SK-N-SH (cell line): ENCODE results near the gene EEIG1. TPM values are rescaled to one million over a fixed set of nuclear protein-coding genes. Genes with fewer than 3 reads are reported as not detected.

Experiments
- CTCF ChIA-PET: fragments of 300-600, 350-600 bp; formaldehyde crosslinking; extraction: SDS; loops from one replicate; lab custom pipeline; 2021; lab: Yijun Ruan, JAX
- POLR2A ChIA-PET: fragments of 350-600 bp; sonication (Branson Sonifier 250); formaldehyde crosslinking; extraction: SDS; loops from one replicate; lab custom pipeline; 2020; ENCODE audit warnings: antibody characterized with exemption, inconsistent platforms; lab: Yijun Ruan, JAX
- DNase-seq: peaks from one replicate; pipeline ENCODE4 v3.0.0; 2012
- H2AFZ ChIP-seq: fragments of 200-600 bp; sonication (generic); 2 replicates; pipeline ENCODE4 v1.8.1; 2016; ENCODE audit warnings: antibody characterized with exemption, mild to moderate bottlenecking, low read depth
- H3F3A ChIP-seq: fragments of 200-600 bp; sonication (generic); replicated peaks from 2 replicates; pipeline ENCODE3; 2016; ENCODE audit warnings: antibody characterized with exemption, mild to moderate bottlenecking; ENCODE audit not compliant: insufficient read depth
- H3K27ac ChIP-seq, 2 experiments: fragments of 200-500 bp in 1 of 2; fragments of 200-600 bp in 1 of 2; sonication (Bioruptor generic) in 1 of 2; sonication (generic), shearing (Covaris generic) in 1 of 2; 2 replicates each; pipeline versions ENCODE4 v1.5.1 to v1.6.1; 2014 to 2016; ENCODE audit warnings: low read depth in 2 of 2, inconsistent platforms in 1 of 2, low read length in 1 of 2, mild to moderate bottlenecking in 1 of 2, mixed read lengths in 1 of 2
- H3K27me3 ChIP-seq: fragments of 200-600 bp; sonication (generic), shearing (Covaris generic); 2 replicates; pipeline ENCODE4 v1.6.1; 2016; ENCODE audit warnings: mixed run types; ENCODE audit not compliant: insufficient read depth
- H3K36me3 ChIP-seq, 2 experiments: fragments of 200-500 bp in 1 of 2; fragments of 200-600 bp in 1 of 2; sonication (Bioruptor generic) in 1 of 2; sonication (generic) in 1 of 2; replicated peaks in 1 of 2; 2 replicates each; pipeline versions ENCODE3 to v1.5.1; 2014 to 2016; ENCODE audit warnings: low read length in 1 of 2, mild to moderate bottlenecking in 1 of 2; ENCODE audit not compliant: insufficient read depth in 2 of 2, control insufficient read depth in 1 of 2
- H3K4me1 ChIP-seq, 2 experiments: fragments of 200-500 bp in 1 of 2; fragments of 200-600 bp in 1 of 2; sonication (Bioruptor generic) in 1 of 2; sonication (generic), shearing (Covaris generic) in 1 of 2; 2 replicates each; pipeline versions ENCODE4 v1.5.1 to v1.6.1; 2014 to 2016; ENCODE audit warnings: low read depth in 1 of 2, low read length in 1 of 2, mixed run types in 1 of 2; ENCODE audit not compliant: insufficient read depth in 2 of 2, control insufficient read depth in 1 of 2
- H3K4me2 ChIP-seq: fragments of 200-600 bp; sonication (generic), shearing (Covaris generic); 2 replicates; pipeline ENCODE4 v1.6.1; 2017; ENCODE audit warnings: mixed run types
- H3K4me3 ChIP-seq, 2 experiments: fragments of 200-500 bp in 1 of 2; fragments of 200-600 bp in 1 of 2; sonication (Bioruptor generic) in 1 of 2; sonication (generic), shearing (Covaris generic) in 1 of 2; 2 replicates each; pipeline versions ENCODE4 v1.5.1 to v1.8.1; 2014 to 2016; ENCODE audit warnings: low read depth in 2 of 2, inconsistent platforms in 1 of 2, low read length in 1 of 2, mild to moderate bottlenecking in 1 of 2, mixed read lengths in 1 of 2, moderate library complexity in 1 of 2
- H3K79me2 ChIP-seq: fragments of 200-600 bp; sonication (generic); 2 replicates; pipeline ENCODE4 v1.8.1; 2017; ENCODE audit warnings: mild to moderate bottlenecking; ENCODE audit not compliant: insufficient read depth
- H3K9ac ChIP-seq: fragments of 200-600 bp; sonication (generic); 2 replicates; pipeline ENCODE4 v1.6.1; 2017; ENCODE audit warnings: mixed run types
- H3K9me2 ChIP-seq: fragments of 200-600 bp; sonication (generic); 2 replicates; pipeline ENCODE4 v1.6.1; 2017; ENCODE audit warnings: mixed run types
- H3K9me3 ChIP-seq: fragments of 200-600 bp; sonication (generic); 2 replicates; pipeline ENCODE4 v1.6.1; 2017; ENCODE audit warnings: mixed run types, mild to moderate bottlenecking, moderate library complexity
- H4K20me1 ChIP-seq: fragments of 200-600 bp; sonication (generic); 2 replicates; pipeline ENCODE4 v1.6.1; 2017; ENCODE audit warnings: mild to moderate bottlenecking, mixed run types; ENCODE audit not compliant: insufficient read depth
- ELF1 ChIP-seq: IDR thresholded peaks from 2 replicates; pipeline ENCODE4 v1.4.0; 2012
- EP300 ChIP-seq, 2 experiments: IDR thresholded peaks; 2 replicates each; pipeline versions ENCODE4 v1.4.0 to v1.6.1; 2012; ENCODE audit warnings: borderline replicate concordance in 1 of 2, low read depth in 1 of 2, low read length in 1 of 2
- EZH2phosphoT487 ChIP-seq: fragments of 200-600 bp; sonication (generic); IDR thresholded peaks from 2 replicates; pipeline ENCODE4 v1.6.1; 2017; ENCODE audit warnings: low read depth, mixed run types, mild to moderate bottlenecking, antibody characterized with exemption, moderate library complexity, borderline replicate concordance
- FOSL2 ChIP-seq: IDR thresholded peaks from 2 replicates; pipeline ENCODE4 v1.4.0; 2012; ENCODE audit warnings: low read depth, mild to moderate bottlenecking, moderate library complexity, borderline replicate concordance
- FOXJ3 ChIP-seq: sonication (generic); formaldehyde crosslinking; IDR thresholded peaks from 2 replicates; pipeline ENCODE4 v1.5.1; 2020; ENCODE audit warnings: mild to moderate bottlenecking, missing genetic modification reagents
- FOXM1 ChIP-seq: IDR thresholded peaks from 2 replicates; pipeline ENCODE4 v1.4.0; 2012; ENCODE audit warnings: low read depth, mild to moderate bottlenecking
- IRF3 ChIP-seq: fragments of 150-350 bp; IDR thresholded peaks from 2 replicates; pipeline ENCODE4 v1.6.1; 2016; ENCODE audit warnings: mild to moderate bottlenecking, low read depth, low read length
- JUND ChIP-seq: IDR thresholded peaks from 2 replicates; pipeline ENCODE4 v1.4.0; 2012
- MAX ChIP-seq: IDR thresholded peaks from 2 replicates; pipeline ENCODE4 v1.4.0; 2012; ENCODE audit warnings: low read depth
- PBX3 ChIP-seq: IDR thresholded peaks from 2 replicates; pipeline ENCODE4; 2012
- RCOR1 ChIP-seq: fragments of 150-350 bp; IDR thresholded peaks from 2 replicates; pipeline ENCODE4 v1.6.1; 2017; ENCODE audit warnings: antibody characterized with exemption, low read length
- RFX5 ChIP-seq: IDR thresholded peaks from 2 replicates; pipeline ENCODE4 v1.6.1; 2012; ENCODE audit warnings: mild to moderate bottlenecking, improper control_type of control experiment, low read length
- RXRA ChIP-seq: IDR thresholded peaks from 2 replicates; pipeline ENCODE4 v1.4.0; 2012; ENCODE audit warnings: low read depth, mild to moderate bottlenecking, borderline replicate concordance
- SIN3A ChIP-seq: IDR thresholded peaks from 2 replicates; pipeline ENCODE4 v1.6.1; 2012; ENCODE audit warnings: low read depth, mild to moderate bottlenecking, low read length, moderate library complexity, borderline replicate concordance
- SMC3 ChIP-seq: IDR thresholded peaks from 2 replicates; pipeline ENCODE4 v1.6.1; 2012; ENCODE audit warnings: low read depth, low read length, improper control_type of control experiment
- TEAD4 ChIP-seq: IDR thresholded peaks from 2 replicates; pipeline ENCODE4 v1.4.0; 2012; ENCODE audit warnings: mild to moderate bottlenecking, borderline replicate concordance; ENCODE audit not compliant: insufficient read depth
- USF2 ChIP-seq: fragments of 150-350 bp; IDR thresholded peaks from 2 replicates; pipeline ENCODE4 v1.6.1; 2017; ENCODE audit warnings: antibody characterized with exemption, low read length, low read depth, borderline replicate concordance
- YY1 ChIP-seq: IDR thresholded peaks from 2 replicates; pipeline ENCODE4 v1.4.0; 2012; ENCODE audit warnings: low read depth, mild to moderate bottlenecking
- WGBS: methylation state at CpG from one replicate; pipeline ENCODE4 v1.1.6; 2017; ENCODE audit warnings: low lambda C conversion rate; 5-methylcytosine and 5-hydroxymethylcytosine counted together
- polyA plus RNA-seq, 3 experiments: library from polyadenylated mRNA; depleted of rRNA; stranded (reverse); fragments of >200 nt; gene quantifications; 2 replicates each; pipeline ENCODE4 v1.2.3, GENCODE V29; 2012

Gene EEIG1
- polyA plus RNA-seq, 1 of the 3 experiments (the other 2 are of a cell fraction), result 26.2 TPM

GRCh38 chr9:127949827-127950512, 30.8 kb downstream of the EEIG1 start:
- H3K4me1 ChIP-seq, result peaks cover 0 to 66% of the 10 kb centered on the region in 2 experiments; a peak in 1 of 4 replicates
- no peak overlapping the region for H3K9ac ChIP-seq
- H3K27me3 ChIP-seq, result no peaks in the 10 kb centered on the region
- peaks cover 0 to 11% of the 10 kb centered on the region in 2 experiments for H3K36me3 ChIP-seq
- H3K9me3 ChIP-seq, result no peaks in the 10 kb centered on the region
- DNase-seq, result no peak
- no peak overlapping the region for H3K4me2 ChIP-seq
- 81% methylated on average over 15 of the region's 17 CpGs for WGBS
- peaks cover 30% of the 10 kb centered on the region for H4K20me1 ChIP-seq
- peaks cover 27% of the 10 kb centered on the region; the same call in 1 of the 2 replicates for H3K79me2 ChIP-seq
- H3F3A ChIP-seq, result no peaks in the 10 kb centered on the region
- H3K9me2 ChIP-seq, result no peaks in the 10 kb centered on the region
- no peak overlapping the region for H2AFZ ChIP-seq
- ChIA-PET CTCF (interaction anchor here (1.0 to 9.9 kb wide), 6 partner anchors 11 to 168 kb away, joined by 3 to 125 read pairs (median 4); no protein-coding TSS in a partner anchor), POLR2A (no interaction called here)
- no peak for TF ChIP-seq RXRA
- no peak for TF ChIP-seq SMC3
- TF ChIP-seq PBX3, result no peak
- TF ChIP-seq YY1, result no peak
- H3K27ac ChIP-seq, result peak overlapping the region in 1 of 2 experiments; percentile 78; a peak in 2 of 4 replicates
- H3K4me3 ChIP-seq, result no peak overlapping the region

- Histone ChIP-seq H3F3A (peaks cover 3% of the 10 kb centered on the region), H3K9me3 (no peaks in the 10 kb centered on the region), H3K79me2 (peaks cover 8% of the 10 kb centered on the region; the same call in 1 of the 2 replicates), H4K20me1 (peaks cover 16% of the 10 kb centered on the region), H3K9ac (no peak overlapping the region), H3K36me3 (peaks cover 4 to 26% of the 10 kb centered on the region in 2 experiments), H3K9me2 (no peaks in the 10 kb centered on the region), H3K4me3 (no peak overlapping the region), H3K27ac (peak overlapping the region in 1 of 2 experiments; percentile 40; a peak in 1 of 4 replicates), H3K4me2 (no peak overlapping the region), H3K4me1 (peaks cover 0 to 63% of the 10 kb centered on the region in 2 experiments; a peak in 1 of 4 replicates), H3K27me3 (no peaks in the 10 kb centered on the region), H2AFZ (no peak overlapping the region)
- ChIA-PET CTCF (interaction anchor here (0.7 to 9.9 kb wide), 8 partner anchors 7 to 170 kb away, joined by 3 to 125 read pairs (median 4); partner anchors contain the start of gene NAIF1), POLR2A (interaction anchor here (1.3 kb wide), 1 partner anchor 31 kb away, joined by 3 read pairs; no protein-coding TSS in a partner anchor)
- WGBS, result 86% methylated on average over 12 of the region's 17 CpGs
- DNase-seq, result no peak
- TF ChIP-seq YY1, result no peak
- TF ChIP-seq TEAD4, result no peak
- no peak for TF ChIP-seq USF2
- TF ChIP-seq RCOR1, result no peak
- TF ChIP-seq FOSL2, result no peak
- TF ChIP-seq MAX, result no peak
- TF ChIP-seq EP300 (IDR thresholded peaks at IDR 0.05; ENCODE audit: borderline replicate concordance in 1 of 2, low read depth in 1 of 2, low read length in 1 of 2), result no peak
- no peak for TF ChIP-seq JUND
- TF ChIP-seq ELF1, result no peak
- no peak for TF ChIP-seq RFX5
- no peak for TF ChIP-seq IRF3
- TF ChIP-seq FOXJ3 (CRISPR knock-in tag), result no peak
- no peak for TF ChIP-seq SIN3A
- no peak for TF ChIP-seq FOXM1
- TF ChIP-seq EZH2phosphoT487, result no peak
- no peak for TF ChIP-seq PBX3
Measured at GRCh38 chr9:127947841-127948710, 32.7 kb downstream of the EEIG1 start.
